Naive thymus-derived CD8-positive, alpha-beta T cell (primary cell): ENCODE data around the gene KEL. TPM values are rescaled to one million over a fixed set of nuclear protein-coding genes. Genes with fewer than 3 reads are reported as not detected.

Source experiments
- ATAC-seq, 2 donors: fragments of 150-1000 bp; cut with Tn5 transposase in 1 of 2; sonication (Bioruptor Pico), chemical (Tn5 transposase) in 1 of 2; 1 replicate in 1 of 2; 2 replicates in 1 of 2; pipeline ENCODE4 v1.10.0; 2021; ENCODE audit warnings: mild to moderate bottlenecking in 2 of 2, moderate library complexity in 2 of 2
- POLR2A ChIA-PET: fragments of 350-600 bp; sonication (Branson Sonifier 250); formaldehyde crosslinking; loops from one replicate; lab custom pipeline; 2021; ENCODE audit warnings: antibody characterized with exemption; lab: Charles Lee
- DNase-seq, 10 donors: peaks; one replicate each; pipeline versions ENCODE4 v3.0.0 to v3.0.0-alpha.2; 2020 to 2022
- H3K27ac Mint-ChIP-seq, 10 donors: one replicate each; pipeline ENCODE4 v1.8.0; 2020 to 2022; ENCODE audit warnings: mild to moderate bottlenecking in 10 of 10, mixed read lengths in 10 of 10, moderate library complexity in 4 of 10, inconsistent platforms in 1 of 10
- H3K27me3 Mint-ChIP-seq, 5 donors: one replicate each; pipeline ENCODE4 v1.8.0; 2021 to 2022; ENCODE audit warnings: mixed read lengths in 5 of 5
- H3K36me3 Mint-ChIP-seq, 3 donors: one replicate each; pipeline ENCODE4 v1.8.0; 2020 to 2022; ENCODE audit warnings: mixed read lengths in 3 of 3, mild to moderate bottlenecking in 2 of 3, inconsistent platforms in 1 of 3
- H3K4me1 Mint-ChIP-seq, 4 donors: one replicate each; pipeline ENCODE4 v1.8.0; 2021 to 2022; ENCODE audit warnings: mixed read lengths in 4 of 4
- H3K4me3 Mint-ChIP-seq, 10 donors: one replicate each; pipeline ENCODE4 v1.8.0; 2020 to 2022; ENCODE audit warnings: mild to moderate bottlenecking in 10 of 10, mixed read lengths in 10 of 10, moderate library complexity in 6 of 10, inconsistent platforms in 1 of 10
- H3K9me3 Mint-ChIP-seq, 9 donors: one replicate each; pipeline ENCODE4 v1.8.0; 2020 to 2022; ENCODE audit warnings: mixed read lengths in 9 of 9, mild to moderate bottlenecking in 3 of 9, inconsistent platforms in 1 of 9, moderate library complexity in 1 of 9
- polyA plus RNA-seq, 3 donors: library from polyadenylated mRNA; unstranded; fragments of 300-500 nt; fragmentation: Illumina TruSeq; gene quantifications; one replicate each; pipeline ENCODE4 v1.2.3, GENCODE V29; 2021
- total RNA-seq, 8 experiments: library from RNA in 2 of 8; stranded (reverse) in 2 of 8; gene quantifications; one replicate each; pipeline ENCODE4 v1.2.3 and lab custom pipeline; 2021 to 2026

Gene KEL
- total and polyA plus RNA-seq, 5 experiments from 2014 or later, result 0.47 to 0.70 TPM; not detected in 3

- ATAC-seq, result no peak
- Mint-ChIP-seq H3K27ac (no peak overlapping the region), H3K4me1 (no peaks in the 10 kb centered on the region), H3K4me3 (no peak overlapping the region), H3K9me3 (peaks cover 0 to 7% (median 0%) of the 10 kb centered on the region in 9 donors), H3K27me3 (peaks cover 0 to 9% (median 0%) of the 10 kb centered on the region in 5 donors), H3K36me3 (no peaks in the 10 kb centered on the region)
- POLR2A ChIA-PET, result no interaction called here
- DNase-seq, result no peak
Observed at GRCh38 chr7:142899661-142900060, 62.5 kb downstream of the KEL start.

GRCh38 chr7:142898377-142899170, 63.6 kb downstream of the KEL start:
- Mint-ChIP-seq H3K27me3 (peaks cover 0 to 9% (median 0%) of the 10 kb centered on the region in 5 donors), H3K4me3 (no peak overlapping the region), H3K4me1 (no peaks in the 10 kb centered on the region), H3K36me3 (no peaks in the 10 kb centered on the region), H3K27ac (no peak overlapping the region), H3K9me3 (peaks cover 0 to 5% (median 0%) of the 10 kb centered on the region in 9 donors)
- POLR2A ChIA-PET, result no interaction called here
- no peak for ATAC-seq
- DNase-seq, result no peak

- peaks cover 0 to 2% (median 0%) of the 10 kb centered on the region in 9 donors for H3K9me3 Mint-ChIP-seq
- POLR2A ChIA-PET, result no interaction called here
- no peaks in the 10 kb centered on the region for H3K4me1 Mint-ChIP-seq
- no peaks in the 10 kb centered on the region for H3K36me3 Mint-ChIP-seq
- peaks cover 0 to 9% (median 0%) of the 10 kb centered on the region in 5 donors for H3K27me3 Mint-ChIP-seq
- no peak for DNase-seq
- H3K4me3 Mint-ChIP-seq, result no peak overlapping the region
- no peak overlapping the region for H3K27ac Mint-ChIP-seq
- no peak for ATAC-seq
Observed at GRCh38 chr7:142897691-142898090, 64.5 kb downstream of the KEL start.

- POLR2A ChIA-PET, result no interaction called here
- no peaks in the 10 kb centered on the region for H3K36me3 Mint-ChIP-seq
Observed at GRCh38 chr7:142896741-142897379, 65.3 kb downstream of the KEL start.

GRCh38 chr7:142896151-142896550, 66.0 kb downstream of the KEL start:
- Mint-ChIP-seq H3K27ac (no peak overlapping the region), H3K9me3 (no peaks in the 10 kb centered on the region), H3K4me3 (no peak overlapping the region), H3K36me3 (no peaks in the 10 kb centered on the region), H3K27me3 (peaks cover 0 to 13% (median 0%) of the 10 kb centered on the region in 5 donors), H3K4me1 (peaks cover 0 to under 1% (median 0%) of the 10 kb centered on the region in 4 donors)
- ATAC-seq (no peak), DNase-seq (no peak)
- POLR2A ChIA-PET, result no interaction called here

More at GRCh38 chr7:142896741-142897379, 65.3 kb downstream of the KEL start:
- Mint-ChIP-seq H3K27ac (no peak overlapping the region), H3K4me1 (no peaks in the 10 kb centered on the region), H3K4me3 (no peak overlapping the region), H3K27me3 (peaks cover 0 to 9% (median 0%) of the 10 kb centered on the region in 5 donors), H3K9me3 (peaks cover 0 to 2% (median 0%) of the 10 kb centered on the region in 9 donors)
- ATAC-seq (no peak), DNase-seq (no peak)

- Mint-ChIP-seq H3K27me3 (peaks cover 0 to 18% (median 0%) of the 10 kb centered on the region in 5 donors), H3K27ac (no peak overlapping the region), H3K4me1 (peaks cover 0 to 3% (median 0%) of the 10 kb centered on the region in 4 donors), H3K4me3 (no peak overlapping the region), H3K36me3 (no peaks in the 10 kb centered on the region), H3K9me3 (no peaks in the 10 kb centered on the region)
- POLR2A ChIA-PET, result no interaction called here
- DNase-seq (no peak), ATAC-seq (no peak)
Observed at GRCh38 chr7:142894985-142895593, 67.1 kb downstream of the KEL start.

GRCh38 chr7:142894112-142894984, 67.8 kb downstream of the KEL start:
- H3K36me3 Mint-ChIP-seq, result no peaks in the 10 kb centered on the region
- no peak overlapping the region for H3K27ac Mint-ChIP-seq
- peaks cover 0 to 3% (median 0%) of the 10 kb centered on the region in 4 donors for H3K4me1 Mint-ChIP-seq
- no peaks in the 10 kb centered on the region for H3K9me3 Mint-ChIP-seq
- no peak overlapping the region for H3K4me3 Mint-ChIP-seq
- ATAC-seq, result no peak
- POLR2A ChIA-PET, result interaction anchor here (0.6 kb wide), 1 partner anchor 300 kb away, joined by 3 read pairs; no protein-coding TSS in a partner anchor
- H3K27me3 Mint-ChIP-seq, result peaks cover 0 to 22% (median 0%) of the 10 kb centered on the region in 5 donors
- DNase-seq, result no peak

- Mint-ChIP-seq H3K9me3 (no peaks in the 10 kb centered on the region), H3K27ac (no peak overlapping the region), H3K36me3 (no peaks in the 10 kb centered on the region), H3K27me3 (peaks cover 0 to 23% (median 0%) of the 10 kb centered on the region in 5 donors), H3K4me1 (peaks cover 0 to 3% (median 0%) of the 10 kb centered on the region in 4 donors), H3K4me3 (no peak overlapping the region)
- ATAC-seq (no peak), DNase-seq (no peak)
- POLR2A ChIA-PET, result no interaction called here
Observed at GRCh38 chr7:142892951-142893350, 69.2 kb downstream of the KEL start.

GRCh38 chr7:142891490-142892082, 70.6 kb downstream of the KEL start:
- POLR2A ChIA-PET, result no interaction called here
- Mint-ChIP-seq H3K4me1 (peaks cover 0 to 3% (median 0%) of the 10 kb centered on the region in 4 donors), H3K36me3 (no peaks in the 10 kb centered on the region), H3K9me3 (no peaks in the 10 kb centered on the region), H3K27me3 (peaks cover 0 to 21% (median 3%) of the 10 kb centered on the region in 5 donors), H3K4me3 (no peak overlapping the region), H3K27ac (no peak overlapping the region)
- ATAC-seq, result no peak
- DNase-seq, result no peak
